GM13977 (cell line): Measurements from ENCODE around the gene AGAP1.

Experiments
- DNase-seq: peaks from one replicate; pipeline ENCODE4 v3.0.0; 2012; ENCODE audit warnings: low spot score
- in situ Hi-C: fragments of 300-500 bp; cut with MboI; formaldehyde crosslinking; loops from one replicate; pipeline ENCODE4 v1.12.0; 2022; ENCODE audit warnings: low sequenced_read_pairs, low pct_unique_long_range_greater_than_20kb, mixed read lengths, inconsistent platforms; ENCODE audit not compliant: unreplicated experiment
- TF ChIP-seq, protein P1 (sequence below): IDR thresholded peaks from 2 replicates; pipeline ENCODE4 v1.5.1; 2012; ENCODE audit warnings: mild to moderate bottlenecking, control low read depth; ENCODE audit not compliant: insufficient read depth; ENCODE audit errors: extremely low read depth, missing control alignments

Gene AGAP1

DNA sequence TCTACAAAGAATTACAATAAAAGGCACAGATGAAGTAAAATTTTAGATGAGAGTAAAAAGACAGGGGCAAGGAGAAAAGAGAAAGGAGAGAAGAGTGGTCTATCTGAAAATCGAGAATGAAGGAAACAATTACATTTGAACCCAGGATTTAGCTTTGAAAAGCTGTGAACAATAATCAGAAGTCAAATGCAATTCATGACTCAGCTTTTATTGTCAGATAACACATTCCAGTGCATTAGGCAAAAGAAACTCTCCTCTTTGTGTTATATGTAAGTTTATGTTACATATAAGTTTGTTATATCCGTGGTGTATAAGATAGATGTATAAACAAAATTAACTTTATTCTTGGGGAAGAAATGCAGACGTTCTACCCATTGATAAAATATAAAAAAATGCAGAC is 389.8 kb downstream of the AGAP1 start:
- in situ Hi-C loops = no loop called here
- DNase-seq = no peak
- TF ChIP-seq, protein P1, sequence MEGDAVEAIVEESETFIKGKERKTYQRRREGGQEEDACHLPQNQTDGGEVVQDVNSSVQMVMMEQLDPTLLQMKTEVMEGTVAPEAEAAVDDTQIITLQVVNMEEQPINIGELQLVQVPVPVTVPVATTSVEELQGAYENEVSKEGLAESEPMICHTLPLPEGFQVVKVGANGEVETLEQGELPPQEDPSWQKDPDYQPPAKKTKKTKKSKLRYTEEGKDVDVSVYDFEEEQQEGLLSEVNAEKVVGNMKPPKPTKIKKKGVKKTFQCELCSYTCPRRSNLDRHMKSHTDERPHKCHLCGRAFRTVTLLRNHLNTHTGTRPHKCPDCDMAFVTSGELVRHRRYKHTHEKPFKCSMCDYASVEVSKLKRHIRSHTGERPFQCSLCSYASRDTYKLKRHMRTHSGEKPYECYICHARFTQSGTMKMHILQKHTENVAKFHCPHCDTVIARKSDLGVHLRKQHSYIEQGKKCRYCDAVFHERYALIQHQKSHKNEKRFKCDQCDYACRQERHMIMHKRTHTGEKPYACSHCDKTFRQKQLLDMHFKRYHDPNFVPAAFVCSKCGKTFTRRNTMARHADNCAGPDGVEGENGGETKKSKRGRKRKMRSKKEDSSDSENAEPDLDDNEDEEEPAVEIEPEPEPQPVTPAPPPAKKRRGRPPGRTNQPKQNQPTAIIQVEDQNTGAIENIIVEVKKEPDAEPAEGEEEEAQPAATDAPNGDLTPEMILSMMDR = no peak

DNA sequence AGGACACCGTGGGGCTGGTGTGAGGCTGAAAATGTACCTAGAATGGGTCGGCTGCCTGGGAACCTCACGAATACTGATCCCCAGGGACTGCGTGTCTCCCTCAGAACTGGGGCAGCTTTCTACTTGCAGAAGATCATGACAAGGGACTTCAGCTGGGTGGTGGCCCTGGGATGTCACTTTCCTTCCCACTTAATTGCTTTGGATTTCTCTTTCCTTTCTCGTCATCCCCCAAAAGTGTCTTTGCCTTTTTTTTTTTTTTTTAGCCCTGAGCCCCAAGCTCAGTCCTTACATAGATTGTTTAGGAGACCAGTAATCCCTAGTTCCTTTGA is 395.4 kb downstream of the AGAP1 start:
- in situ Hi-C loops = no loop called here
- DNase-seq = no peak
- TF ChIP-seq, protein P1 = no peak

DNA sequence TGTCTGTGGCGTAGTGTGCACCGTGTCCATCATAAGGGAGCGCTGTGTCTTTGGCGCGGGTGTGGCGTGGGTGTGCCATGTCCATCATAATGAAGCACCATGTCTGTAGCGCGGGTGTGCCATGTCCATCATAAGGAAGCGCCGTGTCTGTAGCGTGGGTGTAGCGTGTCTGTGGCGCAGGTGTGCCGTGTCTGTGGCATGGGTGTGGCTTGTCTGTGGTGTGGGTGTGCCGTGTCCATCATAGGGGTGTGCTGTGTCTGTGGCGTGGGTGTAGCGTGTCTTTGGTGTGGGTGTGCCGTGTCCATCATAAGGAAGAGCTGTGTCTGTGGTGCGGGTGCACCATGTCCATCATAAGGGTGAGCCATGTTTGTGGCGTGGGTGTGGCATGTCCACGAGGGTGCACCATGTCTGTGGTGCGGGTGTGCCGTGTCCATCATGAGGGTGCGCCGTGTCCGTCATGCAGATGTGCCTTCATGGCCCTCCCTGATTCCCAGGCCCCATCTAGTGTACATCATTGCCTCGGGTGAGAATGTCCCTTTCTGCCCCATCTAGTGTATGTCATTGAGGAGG is 399.4 kb downstream of the AGAP1 start:
- no peak for DNase-seq
- TF ChIP-seq, protein P1 = no peak
- in situ Hi-C loops = no loop called here

DNA sequence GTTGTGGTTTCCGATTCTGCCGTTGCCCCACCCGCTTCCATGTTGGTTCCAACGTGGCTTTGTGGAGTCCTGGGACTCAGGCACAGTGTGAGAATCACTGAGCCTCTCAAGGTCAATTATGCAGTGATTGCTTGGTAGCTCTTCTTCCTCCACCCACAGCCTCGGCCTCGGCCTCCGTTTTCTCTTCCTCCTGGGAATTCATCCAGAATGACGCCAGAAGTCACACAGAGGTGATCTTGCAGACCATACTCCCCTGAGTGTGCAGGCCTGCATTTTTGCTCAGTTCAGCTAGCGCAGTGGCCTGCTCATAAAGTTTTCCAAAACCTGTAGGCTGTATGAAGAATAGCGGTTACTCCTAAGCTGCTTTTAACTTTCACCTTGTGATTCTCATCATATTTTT is 401.0 kb downstream of the AGAP1 start:
- TF ChIP-seq, protein P1 = no peak
- in situ Hi-C loops = no loop called here
- DNase-seq = no peak

DNA sequence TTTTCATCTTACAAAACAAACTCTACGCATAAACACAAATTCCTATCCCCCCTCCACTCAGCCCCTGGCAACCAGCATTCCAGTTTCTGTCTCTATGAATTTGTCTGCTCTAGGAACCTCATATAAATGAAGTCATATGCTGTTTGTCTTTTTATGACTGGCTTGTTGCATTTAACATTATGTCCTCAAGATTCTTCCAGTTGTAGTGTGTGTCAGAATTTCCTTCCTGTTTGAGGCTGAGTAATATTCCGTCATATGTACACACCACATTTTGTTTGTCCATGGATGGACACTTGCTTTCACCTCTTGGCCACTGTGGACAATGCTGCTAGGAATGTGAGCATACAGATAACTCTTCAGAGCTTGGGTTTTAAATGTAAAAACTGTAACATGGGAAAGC is 402.2 kb downstream of the AGAP1 start:
- in situ Hi-C loops = no loop called here
- DNase-seq = no peak
- TF ChIP-seq, protein P1 = no peak

DNA sequence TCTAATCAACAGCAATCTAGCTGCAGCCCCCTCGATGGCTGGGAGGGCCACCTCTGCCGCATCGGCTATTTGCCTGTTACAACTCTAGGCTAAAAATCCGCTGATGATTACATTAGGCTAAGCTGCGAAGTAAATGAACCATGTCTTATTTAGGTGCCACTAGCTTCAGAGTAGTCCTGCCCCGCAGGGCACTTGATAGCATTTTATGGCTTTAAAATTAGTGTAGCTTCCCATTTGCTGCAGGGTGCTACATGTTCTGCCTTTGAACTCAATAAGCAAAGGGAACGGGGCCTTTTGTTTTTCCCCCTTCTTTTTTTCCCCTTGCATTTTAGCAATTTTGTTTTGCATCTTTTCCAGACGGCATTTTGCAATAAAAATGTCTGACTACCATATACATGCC is 404.1 kb downstream of the AGAP1 start:
- TF ChIP-seq, protein P1 = no peak
- DNase-seq = no peak
- in situ Hi-C loops = no loop called here

DNA sequence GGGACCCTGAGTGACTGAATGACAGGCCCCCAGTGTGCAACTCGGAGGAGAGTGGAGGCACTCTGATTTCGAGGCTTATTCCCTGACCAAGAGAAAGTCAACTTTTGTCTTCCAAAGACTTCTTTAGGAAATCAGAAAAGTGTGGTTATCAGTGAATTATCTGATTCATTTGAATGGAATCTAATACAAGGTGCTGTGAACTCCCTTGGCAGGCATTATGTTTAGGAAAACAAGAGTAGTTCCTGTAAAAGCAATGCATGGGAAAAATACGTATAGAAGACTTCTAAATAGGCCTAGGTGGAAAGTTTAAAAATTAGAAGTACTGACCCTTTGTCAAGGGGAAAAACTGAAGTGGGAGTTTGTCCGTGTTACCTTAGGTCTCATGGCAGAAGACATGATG is 404.9 kb downstream of the AGAP1 start:
- in situ Hi-C loops = no loop called here
- DNase-seq = no peak
- TF ChIP-seq, protein P1 = no peak
